Measurements from ENCODE around the gene TADA2B. TPM values are rescaled to one million over a fixed set of nuclear protein-coding genes. Genes with fewer than 3 reads are reported as not detected.
A peak's percentile ranks its signal among the peaks of the same experiment; 100 is the strongest.

TADA2B gene
- total and polyA plus RNA-seq, 9 of the 15 experiments (the other 6 are each of a cell fraction or from before 2014, with no cell fraction given) = 0.55 to 12.2 (median 7.5) TPM

DNA sequence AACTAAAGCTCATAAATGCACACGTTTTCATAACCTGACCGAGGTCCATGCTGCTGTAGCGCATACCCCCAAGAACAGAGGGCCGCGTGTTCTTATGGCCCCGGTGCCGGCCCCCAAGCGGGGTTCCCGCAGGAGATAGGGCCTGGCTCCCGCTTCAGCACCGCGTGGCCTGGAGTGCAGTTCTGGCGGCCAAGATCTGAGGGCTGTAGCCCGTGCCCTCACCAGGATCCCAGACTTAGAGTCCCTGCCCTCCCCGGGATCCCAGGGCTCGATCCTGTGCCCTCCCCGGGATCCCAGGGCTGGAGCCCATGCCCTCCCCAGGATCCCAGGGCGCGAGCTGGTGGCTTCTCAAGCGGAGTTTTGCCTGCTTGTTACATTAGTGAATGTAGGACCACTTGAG is 25.7 kb downstream of the TADA2B start (continued):
- TF ChIP-seq, protein P1, sequence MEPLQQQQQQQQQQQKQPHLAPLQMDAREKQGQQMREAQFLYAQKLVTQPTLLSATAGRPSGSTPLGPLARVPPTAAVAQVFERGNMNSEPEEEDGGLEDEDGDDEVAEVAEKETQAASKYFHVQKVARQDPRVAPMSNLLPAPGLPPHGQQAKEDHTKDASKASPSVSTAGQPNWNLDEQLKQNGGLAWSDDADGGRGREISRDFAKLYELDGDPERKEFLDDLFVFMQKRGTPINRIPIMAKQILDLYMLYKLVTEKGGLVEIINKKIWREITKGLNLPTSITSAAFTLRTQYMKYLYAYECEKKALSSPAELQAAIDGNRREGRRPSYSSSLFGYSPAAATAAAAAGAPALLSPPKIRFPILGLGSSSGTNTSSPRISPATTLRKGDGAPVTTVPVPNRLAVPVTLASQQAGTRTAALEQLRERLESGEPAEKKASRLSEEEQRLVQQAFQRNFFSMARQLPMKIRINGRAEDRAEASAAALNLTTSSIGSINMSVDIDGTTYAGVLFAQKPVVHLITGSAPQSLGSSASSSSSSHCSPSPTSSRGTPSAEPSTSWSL (CRISPR knock-in tag; IDR thresholded peaks at IDR 0.05; ENCODE audit: borderline replicate concordance) = no peak
- no peak for TF ChIP-seq RBM22 (IDR thresholded peaks at IDR 0.05; ENCODE audit: low read depth, low read length, poor library complexity, severe bottlenecking)
- TF ChIP-seq, protein P2, sequence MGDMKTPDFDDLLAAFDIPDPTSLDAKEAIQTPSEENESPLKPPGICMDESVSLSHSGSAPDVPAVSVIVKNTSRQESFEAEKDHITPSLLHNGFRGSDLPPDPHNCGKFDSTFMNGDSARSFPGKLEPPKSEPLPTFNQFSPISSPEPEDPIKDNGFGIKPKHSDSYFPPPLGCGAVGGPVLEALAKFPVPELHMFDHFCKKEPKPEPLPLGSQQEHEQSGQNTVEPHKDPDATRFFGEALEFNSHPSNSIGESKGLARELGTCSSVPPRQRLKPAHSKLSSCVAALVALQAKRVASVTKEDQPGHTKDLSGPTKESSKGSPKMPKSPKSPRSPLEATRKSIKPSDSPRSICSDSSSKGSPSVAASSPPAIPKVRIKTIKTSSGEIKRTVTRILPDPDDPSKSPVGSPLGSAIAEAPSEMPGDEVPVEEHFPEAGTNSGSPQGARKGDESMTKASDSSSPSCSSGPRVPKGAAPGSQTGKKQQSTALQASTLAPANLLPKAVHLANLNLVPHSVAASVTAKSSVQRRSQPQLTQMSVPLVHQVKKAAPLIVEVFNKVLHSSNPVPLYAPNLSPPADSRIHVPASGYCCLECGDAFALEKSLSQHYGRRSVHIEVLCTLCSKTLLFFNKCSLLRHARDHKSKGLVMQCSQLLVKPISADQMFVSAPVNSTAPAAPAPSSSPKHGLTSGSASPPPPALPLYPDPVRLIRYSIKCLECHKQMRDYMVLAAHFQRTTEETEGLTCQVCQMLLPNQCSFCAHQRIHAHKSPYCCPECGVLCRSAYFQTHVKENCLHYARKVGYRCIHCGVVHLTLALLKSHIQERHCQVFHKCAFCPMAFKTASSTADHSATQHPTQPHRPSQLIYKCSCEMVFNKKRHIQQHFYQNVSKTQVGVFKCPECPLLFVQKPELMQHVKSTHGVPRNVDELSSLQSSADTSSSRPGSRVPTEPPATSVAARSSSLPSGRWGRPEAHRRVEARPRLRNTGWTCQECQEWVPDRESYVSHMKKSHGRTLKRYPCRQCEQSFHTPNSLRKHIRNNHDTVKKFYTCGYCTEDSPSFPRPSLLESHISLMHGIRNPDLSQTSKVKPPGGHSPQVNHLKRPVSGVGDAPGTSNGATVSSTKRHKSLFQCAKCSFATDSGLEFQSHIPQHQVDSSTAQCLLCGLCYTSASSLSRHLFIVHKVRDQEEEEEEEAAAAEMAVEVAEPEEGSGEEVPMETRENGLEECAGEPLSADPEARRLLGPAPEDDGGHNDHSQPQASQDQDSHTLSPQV (IDR thresholded peaks at IDR 0.05) = peak; percentile 48; the same call in 1 of the 2 replicates
- no peak for TF ChIP-seq CCAR2 (IDR thresholded peaks at IDR 0.05; ENCODE audit: low read depth, low read length)
- TF ChIP-seq ZNF140 (CRISPR knock-in tag; IDR thresholded peaks at IDR 0.05) = no peak
- TF ChIP-seq SIN3A (IDR thresholded peaks at IDR 0.05; ENCODE audit: borderline replicate concordance in 2 of 2, control insufficient read depth in 1 of 2, low read depth in 2 of 2, low read length in 2 of 2) = peak; percentile 5 to 9; a peak in 1 of 4 replicates
- TF ChIP-seq SAFB2 (IDR thresholded peaks at IDR 0.05; ENCODE audit: borderline replicate concordance, low read depth, low read length, severe bottlenecking) = no peak
- TF ChIP-seq, protein P3, sequence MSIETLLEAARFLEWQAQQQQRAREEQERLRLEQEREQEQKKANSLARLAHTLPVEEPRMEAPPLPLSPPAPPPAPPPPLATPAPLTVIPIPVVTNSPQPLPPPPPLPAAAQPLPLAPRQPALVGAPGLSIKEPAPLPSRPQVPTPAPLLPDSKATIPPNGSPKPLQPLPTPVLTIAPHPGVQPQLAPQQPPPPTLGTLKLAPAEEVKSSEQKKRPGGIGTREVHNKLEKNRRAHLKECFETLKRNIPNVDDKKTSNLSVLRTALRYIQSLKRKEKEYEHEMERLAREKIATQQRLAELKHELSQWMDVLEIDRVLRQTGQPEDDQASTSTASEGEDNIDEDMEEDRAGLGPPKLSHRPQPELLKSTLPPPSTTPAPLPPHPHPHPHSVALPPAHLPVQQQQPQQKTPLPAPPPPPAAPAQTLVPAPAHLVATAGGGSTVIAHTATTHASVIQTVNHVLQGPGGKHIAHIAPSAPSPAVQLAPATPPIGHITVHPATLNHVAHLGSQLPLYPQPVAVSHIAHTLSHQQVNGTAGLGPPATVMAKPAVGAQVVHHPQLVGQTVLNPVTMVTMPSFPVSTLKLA (conservative IDR thresholded peaks at IDR 0.05) = 0 out of 4 replicates have a peak, but pooled peaks of 1 of the 2 experiments have one; percentile 44
- TF ChIP-seq, protein P4, sequence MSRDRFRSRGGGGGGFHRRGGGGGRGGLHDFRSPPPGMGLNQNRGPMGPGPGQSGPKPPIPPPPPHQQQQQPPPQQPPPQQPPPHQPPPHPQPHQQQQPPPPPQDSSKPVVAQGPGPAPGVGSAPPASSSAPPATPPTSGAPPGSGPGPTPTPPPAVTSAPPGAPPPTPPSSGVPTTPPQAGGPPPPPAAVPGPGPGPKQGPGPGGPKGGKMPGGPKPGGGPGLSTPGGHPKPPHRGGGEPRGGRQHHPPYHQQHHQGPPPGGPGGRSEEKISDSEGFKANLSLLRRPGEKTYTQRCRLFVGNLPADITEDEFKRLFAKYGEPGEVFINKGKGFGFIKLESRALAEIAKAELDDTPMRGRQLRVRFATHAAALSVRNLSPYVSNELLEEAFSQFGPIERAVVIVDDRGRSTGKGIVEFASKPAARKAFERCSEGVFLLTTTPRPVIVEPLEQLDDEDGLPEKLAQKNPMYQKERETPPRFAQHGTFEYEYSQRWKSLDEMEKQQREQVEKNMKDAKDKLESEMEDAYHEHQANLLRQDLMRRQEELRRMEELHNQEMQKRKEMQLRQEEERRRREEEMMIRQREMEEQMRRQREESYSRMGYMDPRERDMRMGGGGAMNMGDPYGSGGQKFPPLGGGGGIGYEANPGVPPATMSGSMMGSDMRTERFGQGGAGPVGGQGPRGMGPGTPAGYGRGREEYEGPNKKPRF (IDR thresholded peaks at IDR 0.05; ENCODE audit: low read depth, low read length) = no peak
- TF ChIP-seq, protein P5, sequence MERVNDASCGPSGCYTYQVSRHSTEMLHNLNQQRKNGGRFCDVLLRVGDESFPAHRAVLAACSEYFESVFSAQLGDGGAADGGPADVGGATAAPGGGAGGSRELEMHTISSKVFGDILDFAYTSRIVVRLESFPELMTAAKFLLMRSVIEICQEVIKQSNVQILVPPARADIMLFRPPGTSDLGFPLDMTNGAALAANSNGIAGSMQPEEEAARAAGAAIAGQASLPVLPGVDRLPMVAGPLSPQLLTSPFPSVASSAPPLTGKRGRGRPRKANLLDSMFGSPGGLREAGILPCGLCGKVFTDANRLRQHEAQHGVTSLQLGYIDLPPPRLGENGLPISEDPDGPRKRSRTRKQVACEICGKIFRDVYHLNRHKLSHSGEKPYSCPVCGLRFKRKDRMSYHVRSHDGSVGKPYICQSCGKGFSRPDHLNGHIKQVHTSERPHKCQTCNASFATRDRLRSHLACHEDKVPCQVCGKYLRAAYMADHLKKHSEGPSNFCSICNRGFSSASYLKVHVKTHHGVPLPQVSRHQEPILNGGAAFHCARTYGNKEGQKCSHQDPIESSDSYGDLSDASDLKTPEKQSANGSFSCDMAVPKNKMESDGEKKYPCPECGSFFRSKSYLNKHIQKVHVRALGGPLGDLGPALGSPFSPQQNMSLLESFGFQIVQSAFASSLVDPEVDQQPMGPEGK (CRISPR knock-in tag; IDR thresholded peaks at IDR 0.05; ENCODE audit: borderline replicate concordance) = no peak
- TF ChIP-seq PTTG1 (tag; IDR thresholded peaks at IDR 0.05; ENCODE audit: low read depth) = no peak
- TF ChIP-seq CEBPB (tag; IDR thresholded peaks at IDR 0.05) = no peak
- TF ChIP-seq POLR3G (IDR thresholded peaks at IDR 0.05; ENCODE audit: extremely low read depth, insufficient read length, insufficient replicate concordance) = no peak
- TF ChIP-seq NELFE (IDR thresholded peaks at IDR 0.05; ENCODE audit: insufficient read depth, insufficient read length) = no peak

Data from K562 (cell line).